ENCODE results near the gene TAB2. TPM values are rescaled to one million over a fixed set of nuclear protein-coding genes. Genes with fewer than 3 reads are reported as not detected.
A peak's percentile ranks its signal among the peaks of the same experiment; 100 is the strongest.

Gene TAB2
- total and polyA plus RNA-seq, 9 of the 15 experiments (the other 6 are each of a cell fraction or from before 2014, with no cell fraction given) = 9.1 to 38.3 (median 18.6) TPM

GRCh38 chr6:149359440-149359839 lies 41.9 kb downstream of the TAB2 start:
- H3K4me2 ChIP-seq (ENCODE audit: insufficient read depth, low read length) = no peak overlapping the region
- intact Hi-C loops (cut with micrococcal nuclease) = loop anchor here (5.0 kb wide), 1 partner anchor 37 kb away; no protein-coding TSS in a partner anchor
- peaks cover 6 to 20% of the 10 kb centered on the region in 2 experiments; a peak in 4 of 5 replicates for H3K4me1 ChIP-seq (replicated peaks in 1 of 2; ENCODE audit: control insufficient read depth in 2 of 2, insufficient read depth in 2 of 2, low read length in 2 of 2)
- no peaks in the 10 kb centered on the region for H3K27me3 ChIP-seq (ENCODE audit: control insufficient read depth in 2 of 2, insufficient read depth in 2 of 2, low read length in 2 of 2)
- H3K27ac ChIP-seq (ENCODE audit: extremely low read depth, low read depth, low read length) = no peak overlapping the region
- no peak overlapping the region for H3K9ac ChIP-seq (ENCODE audit: insufficient read depth in 1 of 2, low read depth in 2 of 2, low read length in 2 of 2)
- POLR2A ChIA-PET = interaction anchor here (0.6 to 1.8 kb wide), 10 partner anchors 9 to 341 kb away, joined by 3 to 6 read pairs (median 4); no protein-coding TSS in a partner anchor
- peaks cover 76% of the 10 kb centered on the region for H3K79me2 ChIP-seq (ENCODE audit: control insufficient read depth, insufficient read depth, low read length)
- no peaks in the 10 kb centered on the region for H3K9me3 ChIP-seq (replicated peaks; ENCODE audit: control insufficient read depth, insufficient read depth, low read depth, low read length)
- no TSS peak for BruUV-seq (replicated peaks)
- H3K4me3 ChIP-seq = no peak overlapping the region
- CTCF ChIA-PET (ENCODE audit: low intra/inter-chr PET ratio) = no interaction called here
- ATAC-seq (peak; percentile 57), DNase-seq (ENCODE audit: extremely low read depth in 1 of 4, low spot score in 3 of 4) (peak in 2 of 4 experiments; percentile 27 to 32), FAIRE-seq (peak; percentile 65)
- in situ Hi-C loops (cut with MboI) = no loop called here
- no peaks in the 10 kb centered on the region for H3K36me3 ChIP-seq (ENCODE audit: control insufficient read depth, insufficient read depth, low read length)
- H4K20me1 ChIP-seq (replicated peaks; ENCODE audit: control insufficient read depth, insufficient read depth, low read length) = 0 out of 2 replicates have a peak, but pooled peaks cover 5% of the 10 kb centered on the region
- H3K9me1 ChIP-seq (ENCODE audit: control insufficient read depth, insufficient read depth, low read length) = no peaks in the 10 kb centered on the region
- no peak overlapping the region for H2AFZ ChIP-seq (ENCODE audit: low read depth, low read length)
- TF ChIP-seq RERE (CRISPR knock-in tag; IDR thresholded peaks at IDR 0.05; ENCODE audit: borderline replicate concordance) (no peak), TEAD4 (IDR thresholded peaks at IDR 0.05; ENCODE audit: low read length) (peak; percentile 80), TEAD4 (CRISPR knock-in tag; IDR thresholded peaks at IDR 0.05; ENCODE audit: borderline replicate concordance) (no peak), ZBTB1 (CRISPR knock-in tag; IDR thresholded peaks at IDR 0.05; ENCODE audit: borderline replicate concordance, low read depth) (no peak), SMARCA4 (IDR thresholded peaks at IDR 0.05) (peak; percentile 85), SMARCE1 (IDR thresholded peaks at IDR 0.05) (0 out of 2 replicates have a peak, but pooled peaks have one; percentile 45), NCOR1 (IDR thresholded peaks at IDR 0.05) (peak; percentile 72), ZNF384 (IDR thresholded peaks at IDR 0.05; ENCODE audit: low read depth, low read length) (no peak), LCOR (CRISPR knock-in tag; IDR thresholded peaks at IDR 0.05) (no peak), ARID3A (IDR thresholded peaks at IDR 0.05; ENCODE audit: borderline replicate concordance, low read depth, low read length) (peak; percentile 75; the same call in 1 of the 2 replicates), TAL1 (IDR thresholded peaks at IDR 0.05) (peak; percentile 84), ARID1B (IDR thresholded peaks at IDR 0.05) (peak; percentile 89), KLF16 (IDR thresholded peaks at IDR 0.05) (0 out of 2 replicates have a peak, but pooled peaks have one; percentile 25), PHB2 (IDR thresholded peaks at IDR 0.05; ENCODE audit: low read depth) (peak; percentile 51; the same call in 1 of the 2 replicates), SFPQ (IDR thresholded peaks at IDR 0.05; ENCODE audit: low read depth, low read length) (no peak), ZNF668 (CRISPR knock-in tag; IDR thresholded peaks at IDR 0.05) (no peak)
